Suppressor macrophage treated with lipopolysaccharide for 4 hours (primary cell): ENCODE measurements around the gene UHRF2.
"Not testable (repeated sequence)": the region's sequence is repeated elsewhere in the genome, so short reads cannot be mapped to it uniquely, and the experiment has no call there.

ENCODE experiments used
- DNase-seq: peaks from one replicate; pipeline ENCODE4 v3.0.0-alpha.2; 2020

UHRF2 gene, protein sequence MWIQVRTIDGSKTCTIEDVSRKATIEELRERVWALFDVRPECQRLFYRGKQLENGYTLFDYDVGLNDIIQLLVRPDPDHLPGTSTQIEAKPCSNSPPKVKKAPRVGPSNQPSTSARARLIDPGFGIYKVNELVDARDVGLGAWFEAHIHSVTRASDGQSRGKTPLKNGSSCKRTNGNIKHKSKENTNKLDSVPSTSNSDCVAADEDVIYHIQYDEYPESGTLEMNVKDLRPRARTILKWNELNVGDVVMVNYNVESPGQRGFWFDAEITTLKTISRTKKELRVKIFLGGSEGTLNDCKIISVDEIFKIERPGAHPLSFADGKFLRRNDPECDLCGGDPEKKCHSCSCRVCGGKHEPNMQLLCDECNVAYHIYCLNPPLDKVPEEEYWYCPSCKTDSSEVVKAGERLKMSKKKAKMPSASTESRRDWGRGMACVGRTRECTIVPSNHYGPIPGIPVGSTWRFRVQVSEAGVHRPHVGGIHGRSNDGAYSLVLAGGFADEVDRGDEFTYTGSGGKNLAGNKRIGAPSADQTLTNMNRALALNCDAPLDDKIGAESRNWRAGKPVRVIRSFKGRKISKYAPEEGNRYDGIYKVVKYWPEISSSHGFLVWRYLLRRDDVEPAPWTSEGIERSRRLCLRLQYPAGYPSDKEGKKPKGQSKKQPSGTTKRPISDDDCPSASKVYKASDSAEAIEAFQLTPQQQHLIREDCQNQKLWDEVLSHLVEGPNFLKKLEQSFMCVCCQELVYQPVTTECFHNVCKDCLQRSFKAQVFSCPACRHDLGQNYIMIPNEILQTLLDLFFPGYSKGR

DNA sequence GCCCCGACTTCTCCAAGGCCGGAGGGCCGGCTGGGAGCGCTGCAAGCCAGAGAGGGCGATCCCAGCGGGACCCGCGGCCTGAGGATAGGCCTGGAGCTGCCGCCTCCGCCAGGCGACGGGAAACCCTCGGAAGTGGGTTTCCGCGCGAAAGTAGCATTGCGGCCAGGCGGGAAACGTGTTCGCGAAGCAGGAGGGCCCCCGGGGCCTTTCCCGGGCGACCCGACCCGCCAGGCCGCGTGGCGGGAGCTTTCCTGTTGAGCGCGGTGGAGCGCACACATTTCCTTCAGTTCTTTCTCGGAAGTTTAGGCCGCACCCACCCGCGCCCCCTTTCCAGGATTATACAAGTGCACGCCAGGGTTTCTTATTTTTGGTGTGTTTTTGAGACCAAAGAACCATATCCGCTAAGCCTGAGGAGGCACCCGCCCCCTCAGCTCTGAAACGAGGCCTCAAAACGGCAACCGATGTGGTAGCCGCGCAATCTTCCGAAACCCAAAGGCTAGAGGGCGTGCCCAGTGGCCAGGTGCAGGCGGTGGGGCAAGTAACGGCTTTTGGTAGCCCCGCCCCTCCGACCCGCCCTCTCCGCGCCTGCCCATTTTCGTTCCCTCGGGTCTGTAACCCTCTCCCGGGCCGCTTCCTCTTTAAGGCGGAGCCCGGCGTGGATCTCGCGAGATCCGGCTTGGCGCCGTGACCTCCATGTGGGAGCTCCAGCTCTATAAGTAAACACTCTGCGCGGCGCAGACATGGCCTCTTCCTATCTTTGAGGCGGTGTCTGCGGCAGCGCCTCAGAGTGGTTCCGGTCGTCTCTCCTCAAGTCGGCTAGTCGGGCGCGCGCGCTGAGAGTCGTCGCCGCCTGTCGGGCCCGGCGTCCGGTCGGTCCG, at the start of gene UHRF2:
TSS of gene UHRF2 (plus strand) at position 713 of the 878 bp plus-strand sequence. CDS start 292 bp downstream, outside the sequence.
- peak; percentile 99 for DNase-seq

- no peak for DNase-seq
Measured at GRCh38 chr9:6367128-6367890, 45.7 kb upstream of the UHRF2 start.

DNA sequence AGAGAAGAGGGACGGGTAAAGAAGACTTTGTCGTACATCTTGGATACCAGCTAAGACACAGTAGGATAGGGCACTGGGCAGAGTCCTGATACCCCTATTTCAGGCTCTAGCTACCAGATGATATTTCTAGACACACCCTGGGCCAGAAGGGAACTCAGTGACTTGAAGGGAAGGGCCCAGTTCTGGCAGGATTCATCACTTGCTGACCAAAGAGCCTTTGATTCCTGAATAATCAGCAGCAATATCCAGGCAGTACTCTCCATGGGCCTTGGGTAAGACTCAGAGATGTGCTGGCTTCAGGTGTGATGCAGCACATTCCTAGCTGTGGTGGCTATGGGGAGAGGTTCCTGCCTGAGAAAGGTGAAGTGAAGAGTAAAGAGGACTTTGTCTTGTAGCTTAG, 44.2 kb upstream of the UHRF2 start:
- DNase-seq: no peak

DNA sequence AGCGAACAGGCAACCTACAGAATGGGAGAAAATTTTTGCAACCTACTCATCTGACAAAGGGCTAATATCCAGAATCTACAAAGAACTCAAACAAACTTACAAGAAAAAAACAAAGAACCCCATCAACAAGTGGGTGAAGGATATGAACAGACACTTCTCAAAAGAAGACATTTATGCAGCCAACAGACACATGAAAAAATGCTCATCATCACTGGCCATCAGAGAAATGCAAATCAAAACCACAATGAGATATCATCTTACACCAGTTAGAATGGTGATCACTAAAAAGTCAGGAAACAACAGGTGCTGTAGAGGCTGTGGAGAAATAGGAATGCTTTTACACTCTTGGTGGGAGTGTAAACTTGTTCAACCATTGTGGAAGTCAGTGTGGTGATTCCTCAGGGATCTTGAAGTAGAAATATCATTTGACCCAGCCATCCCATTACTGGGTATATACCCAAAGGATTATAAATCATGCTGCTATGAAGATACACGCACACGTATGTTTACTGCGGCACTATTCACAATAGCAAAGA, 31.5 kb upstream of the UHRF2 start:
- not testable (repeated sequence) for DNase-seq

GRCh38 chr9:6382681-6383080, 30.3 kb upstream of the UHRF2 start:
- no peak for DNase-seq

GRCh38 chr9:6383551-6384225, 29.3 kb upstream of the UHRF2 start:
- no peak for DNase-seq

DNA sequence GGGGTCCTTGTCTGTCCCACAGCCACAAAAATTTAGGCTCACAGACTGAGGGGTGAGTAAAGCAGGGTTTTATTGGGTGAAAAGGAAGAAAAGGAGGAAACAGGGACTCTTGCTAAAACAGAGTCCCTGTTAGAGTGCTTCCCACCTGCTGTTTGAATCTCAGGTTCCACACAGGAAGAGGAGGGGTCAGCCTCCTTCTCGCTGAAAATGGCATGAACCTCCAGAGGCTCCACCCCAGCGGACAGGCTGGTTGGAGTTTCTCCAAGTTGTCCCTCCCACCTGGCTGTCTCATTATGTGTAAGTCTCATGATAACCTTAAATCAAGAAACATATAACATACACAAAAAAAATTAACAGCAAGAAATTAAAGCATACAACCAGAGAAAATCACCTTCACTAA, 28.3 kb upstream of the UHRF2 start:
- no peak for DNase-seq

- no peak for DNase-seq
Measured at GRCh38 chr9:6399071-6399470, 13.9 kb upstream of the UHRF2 start.

GRCh38 chr9:6405371-6405770, 7.6 kb upstream of the UHRF2 start:
- DNase-seq: no peak

DNA sequence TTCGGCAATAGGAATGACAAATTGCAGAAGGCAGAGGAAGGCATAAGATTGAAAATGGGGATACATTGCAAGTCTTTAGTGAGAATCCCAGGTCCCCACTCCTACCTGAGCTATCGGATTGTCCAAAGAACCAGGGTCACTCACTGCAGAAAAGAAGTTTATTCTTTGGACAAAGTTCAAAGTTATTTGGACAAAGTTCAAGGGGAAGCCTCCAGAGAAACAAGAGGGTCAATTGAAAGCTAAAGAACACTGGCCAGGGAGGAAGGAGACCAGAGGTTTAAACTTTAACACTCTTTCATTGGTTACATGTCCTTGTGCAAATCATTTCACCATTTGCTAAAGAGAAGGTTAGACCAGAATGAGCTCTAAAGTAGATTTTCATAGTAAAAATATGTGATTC, 5.2 kb upstream of the UHRF2 start:
- no peak for DNase-seq

- no peak for DNase-seq
Measured at GRCh38 chr9:6408320-6408719, 4.7 kb upstream of the UHRF2 start.

DNA sequence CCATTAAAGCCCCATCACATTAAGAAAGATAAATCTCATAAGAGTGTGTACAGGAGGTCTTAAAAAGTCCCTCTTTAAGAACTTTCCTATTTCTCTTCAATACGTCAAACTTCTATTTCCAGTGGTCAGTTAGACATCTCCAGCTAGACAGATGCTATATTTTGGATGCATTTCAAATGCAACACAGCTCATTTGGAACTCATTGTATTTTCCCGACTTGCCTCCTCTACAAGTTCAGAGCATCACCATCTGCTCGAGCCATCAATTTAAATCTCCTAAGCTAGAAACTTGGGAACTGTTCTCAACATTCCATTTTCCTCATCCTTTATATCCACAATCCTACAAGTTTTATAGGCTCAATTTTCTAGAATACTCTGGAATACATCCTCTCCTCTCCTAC, 3.2 kb upstream of the UHRF2 start:
- DNase-seq: no peak

- DNase-seq: peak; percentile 41
Measured at GRCh38 chr9:6410633-6411032, 2.4 kb upstream of the UHRF2 start.

GRCh38 chr9:6413365-6414246, 607 bp downstream of the UHRF2 start:
- peak; percentile 47 for DNase-seq

DNA sequence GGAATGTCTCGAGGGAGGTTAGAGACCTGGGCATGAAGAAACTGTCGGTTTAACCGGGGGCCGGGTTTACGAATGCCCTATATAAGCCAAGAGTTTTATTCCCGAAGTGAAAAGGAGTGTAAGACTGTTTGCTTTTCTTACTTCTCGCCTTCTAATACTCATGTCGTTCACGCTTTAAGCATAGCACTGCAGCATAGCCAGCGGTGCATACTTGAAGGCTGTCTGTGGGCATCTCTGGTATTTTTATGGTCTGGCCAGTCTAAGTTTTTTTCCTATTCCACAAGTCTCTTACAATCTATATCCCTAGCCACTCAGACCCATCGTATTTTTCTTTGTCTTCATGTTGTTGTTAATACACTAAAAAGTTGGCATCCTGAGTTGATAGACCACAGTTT, 1.2 kb downstream of the UHRF2 start:
- DNase-seq: no peak

DNA sequence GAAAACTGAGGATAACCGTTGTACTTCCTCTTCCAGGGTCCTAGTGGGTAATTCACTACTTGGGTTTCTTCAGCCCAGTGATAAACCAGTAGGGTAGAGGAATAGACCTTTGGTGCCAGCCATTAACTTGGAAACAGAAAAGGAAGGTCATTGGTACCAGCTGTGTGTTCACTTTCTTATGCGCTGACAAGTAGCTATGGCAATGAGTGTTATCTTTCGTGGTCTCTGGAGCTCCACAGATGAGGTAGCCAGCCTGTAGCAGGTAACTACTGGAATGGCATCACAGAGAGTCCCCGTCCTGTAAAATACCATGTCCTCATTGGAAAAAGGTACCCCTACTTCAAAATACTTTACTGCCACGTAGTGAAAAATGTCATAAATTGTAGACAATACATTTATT, 2.3 kb downstream of the UHRF2 start:
- DNase-seq: no peak

DNA sequence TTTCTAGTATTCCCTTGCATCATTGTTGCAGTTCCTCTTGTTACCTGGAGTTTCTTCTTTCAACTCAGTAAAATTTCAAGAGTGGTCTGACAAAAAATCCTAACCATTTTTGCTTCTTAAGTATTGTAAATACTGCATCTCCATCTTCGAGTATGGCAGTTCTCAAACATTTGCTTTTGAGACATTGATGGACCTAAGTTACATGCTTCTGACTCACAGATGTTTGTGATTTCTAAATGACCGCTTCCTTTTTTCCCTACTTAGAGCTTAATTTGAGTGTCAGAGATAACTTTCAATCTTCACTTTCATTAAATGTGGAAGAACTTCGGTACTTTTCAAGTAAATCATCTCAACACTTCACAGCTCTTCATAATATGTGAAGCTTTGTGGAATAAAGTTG, 4.2 kb downstream of the UHRF2 start:
- peak; percentile 76 for DNase-seq

GRCh38 chr9:6418764-6419163, 5.8 kb downstream of the UHRF2 start:
- DNase-seq: no peak

- DNase-seq: no peak
Measured at GRCh38 chr9:6424940-6425339, 11.9 kb downstream of the UHRF2 start.

DNA sequence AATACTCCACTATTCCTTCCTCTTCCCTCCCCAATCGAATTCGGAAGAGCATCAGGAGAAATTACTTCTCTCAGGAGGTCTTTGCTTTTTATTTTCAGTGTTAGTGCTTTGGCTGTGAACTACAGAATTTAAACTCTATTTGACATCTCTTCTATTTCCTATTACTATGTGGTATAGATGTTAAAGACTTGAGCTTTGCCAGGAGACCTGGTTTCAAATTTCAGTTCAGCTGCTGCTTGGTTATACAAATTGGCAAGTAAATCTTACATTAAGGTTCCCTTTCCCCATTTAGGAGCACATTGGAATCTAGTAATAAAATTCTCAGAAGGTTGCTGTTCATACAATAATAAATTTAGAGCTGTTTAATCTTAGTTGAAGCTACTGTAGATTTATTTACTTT, 13.1 kb downstream of the UHRF2 start:
- no peak for DNase-seq
